Lower lobe of right lung (tissue), 2 donors: ENCODE results near the gene COL4A2. TPM values are rescaled to one million over a fixed set of nuclear protein-coding genes. Genes with fewer than 3 reads are reported as not detected.

ENCODE experiments used
- ATAC-seq, 2 donors: fragments of 200-7000 bp; cut with Tn5 transposase; one replicate each; pipeline ENCODE4 v1.9.1; 2020 to 2022; ENCODE audit warnings: mild to moderate bottlenecking in 2 of 2, moderate library complexity in 2 of 2
- DNase-seq: peaks from one replicate; pipeline ENCODE4 v3.0.0-alpha.2; 2020
- H3K27ac ChIP-seq: fragments of 200-600 bp; one replicate; pipeline ENCODE4 v1.8.0; 2022
- H3K27me3 ChIP-seq: fragments of 200-600 bp; one replicate; pipeline ENCODE4 v1.8.0; 2022; ENCODE audit warnings: low read depth
- H3K36me3 ChIP-seq: fragments of 200-600 bp; one replicate; pipeline ENCODE4 v1.8.0; 2022; ENCODE audit warnings: mild to moderate bottlenecking
- H3K4me1 ChIP-seq: fragments of 200-600 bp; one replicate; pipeline ENCODE4 v1.8.0; 2022
- H3K4me3 ChIP-seq: fragments of 200-600 bp; one replicate; pipeline ENCODE4 v1.8.0; 2022; ENCODE audit warnings: mild to moderate bottlenecking
- H3K9me3 ChIP-seq: fragments of 200-600 bp; one replicate; pipeline ENCODE4 v1.8.0; 2022
- CTCF ChIP-seq: fragments of 200-600 bp; IDR thresholded peaks from one replicate; pipeline ENCODE4 v1.8.0; 2022; ENCODE audit warnings: antibody characterized with exemption, mild to moderate bottlenecking
- intact Hi-C: fragments of 100-400 bp; cut with DNase I; formaldehyde crosslinking; loops from one replicate; pipeline ENCODE4 v1.11.0; 2022
- total RNA-seq: library from RNA; stranded (reverse); fragmentation: NEBNext Ultra II Directional; extraction: Animal tissue kit (Norgen Biotek cat#: 25700); gene quantifications from one replicate; pipeline ENCODE4 v1.2.1, GENCODE V29; 2021
- donor health status: DM: no; HTN: yes; CAD: no; lungs with severe emphysema.

The COL4A2 gene
- total RNA-seq, 1 donor from 2014 or later: 185 TPM

GRCh38 chr13:110371550-110372465 is 64.7 kb downstream of the COL4A2 start:
- no peak for TF ChIP-seq CTCF
- DNase-seq: no peak
- H3K4me1 ChIP-seq: peaks cover 18% of the 10 kb centered on the region
- peak in 1 of 2 donors; percentile 41 for ATAC-seq
- H3K36me3 ChIP-seq: no peaks in the 10 kb centered on the region
- no peak overlapping the region for H3K4me3 ChIP-seq
- H3K9me3 ChIP-seq: no peaks in the 10 kb centered on the region
- no peaks in the 10 kb centered on the region for H3K27me3 ChIP-seq
- H3K27ac ChIP-seq: peak overlapping the region; percentile 38
- intact Hi-C loops: no loop called here

GRCh38 chr13:110372676-110373075 is 65.6 kb downstream of the COL4A2 start:
- ATAC-seq (no peak), DNase-seq (no peak)
- H3K27ac ChIP-seq: no peak overlapping the region
- no peaks in the 10 kb centered on the region for H3K9me3 ChIP-seq
- no peaks in the 10 kb centered on the region for H3K27me3 ChIP-seq
- no peak overlapping the region for H3K4me3 ChIP-seq
- intact Hi-C loops: no loop called here
- no peak for TF ChIP-seq CTCF
- no peaks in the 10 kb centered on the region for H3K36me3 ChIP-seq
- H3K4me1 ChIP-seq: peaks cover 18% of the 10 kb centered on the region

GRCh38 chr13:110373617-110374016 is 66.5 kb downstream of the COL4A2 start:
- DNase-seq (no peak), ATAC-seq (no peak)
- no peak overlapping the region for H3K27ac ChIP-seq
- no peak overlapping the region for H3K4me3 ChIP-seq
- no peak for TF ChIP-seq CTCF
- peaks cover 18% of the 10 kb centered on the region for H3K4me1 ChIP-seq
- H3K36me3 ChIP-seq: no peaks in the 10 kb centered on the region
- no peaks in the 10 kb centered on the region for H3K9me3 ChIP-seq
- H3K27me3 ChIP-seq: no peaks in the 10 kb centered on the region
- intact Hi-C loops: no loop called here

GRCh38 chr13:110374431-110375370 is 67.6 kb downstream of the COL4A2 start:
- H3K36me3 ChIP-seq: no peaks in the 10 kb centered on the region
- ATAC-seq: peak; percentile 64 to 81
- H3K9me3 ChIP-seq: no peaks in the 10 kb centered on the region
- DNase-seq: no peak
- H3K4me1 ChIP-seq: peaks cover 18% of the 10 kb centered on the region
- TF ChIP-seq CTCF: no peak
- H3K27me3 ChIP-seq: no peaks in the 10 kb centered on the region
- no peak overlapping the region for H3K4me3 ChIP-seq
- intact Hi-C loops: no loop called here
- H3K27ac ChIP-seq: no peak overlapping the region

- intact Hi-C loops: no loop called here
- H3K27ac ChIP-seq: no peak overlapping the region
- ATAC-seq (peak in 1 of 2 donors; percentile 57), DNase-seq (no peak)
- no peak overlapping the region for H3K4me3 ChIP-seq
- H3K27me3 ChIP-seq: no peaks in the 10 kb centered on the region
- TF ChIP-seq CTCF: no peak
- no peaks in the 10 kb centered on the region for H3K9me3 ChIP-seq
- H3K4me1 ChIP-seq: peaks cover 18% of the 10 kb centered on the region
- H3K36me3 ChIP-seq: no peaks in the 10 kb centered on the region
Measured at GRCh38 chr13:110376120-110376519, 69.0 kb downstream of the COL4A2 start.
